GM12891 (cell line): ENCODE measurements around the gene RAB6B.

Experiments used
- POLR2A ChIP-seq: IDR thresholded peaks from 2 replicates; pipeline ENCODE4 v1.6.1; 2011; ENCODE audit warnings: low read depth, low read length, control low read depth
- POLR2AphosphoS5 ChIP-seq: IDR thresholded peaks from 2 replicates; pipeline ENCODE4 v1.6.1; 2011; ENCODE audit warnings: low read depth, low read length, control low read depth
- TAF1 ChIP-seq: IDR thresholded peaks from 2 replicates; pipeline ENCODE4 v1.6.1; 2011; ENCODE audit warnings: low read depth, low read length, control low read depth

- TF ChIP-seq POLR2AphosphoS5 (no peak), POLR2A (no peak), TAF1 (no peak)
Measured at GRCh38 chr3:133830071-133830470, 65.6 kb downstream of the RAB6B start.
